Osteoblast (primary cell): ENCODE results near the gene TIMELESS. TPM values are rescaled to one million over a fixed set of nuclear protein-coding genes. Genes with fewer than 3 reads are reported as not detected.

Source experiments
- DNase-seq: peaks from one replicate; pipeline ENCODE4 v3.0.0; 2011; ENCODE audit warnings: low spot score, mixed read lengths; ENCODE audit not compliant: insufficient read length; ENCODE audit errors: missing footprints
- H2AFZ ChIP-seq: 2 replicates; pipeline ENCODE4 v1.6.0; 2011; ENCODE audit warnings: mild to moderate bottlenecking, low read length
- H3K27ac ChIP-seq: 2 replicates; pipeline ENCODE4 v1.5.1; 2011; ENCODE audit warnings: mild to moderate bottlenecking, low read depth, low read length, moderate library complexity
- H3K27me3 ChIP-seq: 2 replicates; pipeline ENCODE4 v1.6.0; 2012; ENCODE audit warnings: mild to moderate bottlenecking, control low read depth, inconsistent platforms, low read length, moderate library complexity; ENCODE audit not compliant: insufficient read depth
- H3K36me3 ChIP-seq: 2 replicates; pipeline ENCODE4 v1.5.1; 2011; ENCODE audit warnings: mild to moderate bottlenecking, low read length, control low read depth, moderate library complexity; ENCODE audit not compliant: insufficient read depth
- H3K4me1 ChIP-seq: 2 replicates; pipeline ENCODE4 v1.5.1; 2011; ENCODE audit warnings: mild to moderate bottlenecking, low read length, control low read depth, moderate library complexity; ENCODE audit not compliant: insufficient read depth
- H3K4me2 ChIP-seq: 2 replicates; pipeline ENCODE4 v1.6.0; 2011; ENCODE audit warnings: mild to moderate bottlenecking, low read length; ENCODE audit not compliant: insufficient read depth
- H3K4me3 ChIP-seq: fragments of 200-600 bp; sonication (generic); 3 replicates; pipeline ENCODE4 v1.5.1; 2012; ENCODE audit warnings: mild to moderate bottlenecking, low read length, inconsistent platforms; ENCODE audit not compliant: insufficient read depth
- H3K79me2 ChIP-seq: 2 replicates; pipeline ENCODE4 v1.6.0; 2012; ENCODE audit warnings: mild to moderate bottlenecking, low read length, control low read depth, inconsistent platforms; ENCODE audit not compliant: insufficient read depth
- H3K9me3 ChIP-seq: 2 replicates; pipeline ENCODE4 v1.5.1; 2011; ENCODE audit warnings: low read depth, low read length, control low read depth
- H4K20me1 ChIP-seq: 2 replicates; pipeline ENCODE4 v1.6.0; 2012; ENCODE audit warnings: mild to moderate bottlenecking, low read length, control low read depth; ENCODE audit not compliant: insufficient read depth
- total RNA-seq: library from RNA; depleted of rRNA; stranded (reverse); fragments of >200 nt; gene quantifications from 2 replicates; pipeline ENCODE4 v1.2.3, GENCODE V29; 2012
- TF ChIP-seq, protein P1 (sequence below): IDR thresholded peaks from 2 replicates; pipeline ENCODE4 v1.5.1; 2011; ENCODE audit warnings: mild to moderate bottlenecking, low read depth, low read length, moderate library complexity; ENCODE audit errors: extremely low read depth

The TIMELESS gene
- total RNA-seq, 1 donor = 4.7 TPM

DNA sequence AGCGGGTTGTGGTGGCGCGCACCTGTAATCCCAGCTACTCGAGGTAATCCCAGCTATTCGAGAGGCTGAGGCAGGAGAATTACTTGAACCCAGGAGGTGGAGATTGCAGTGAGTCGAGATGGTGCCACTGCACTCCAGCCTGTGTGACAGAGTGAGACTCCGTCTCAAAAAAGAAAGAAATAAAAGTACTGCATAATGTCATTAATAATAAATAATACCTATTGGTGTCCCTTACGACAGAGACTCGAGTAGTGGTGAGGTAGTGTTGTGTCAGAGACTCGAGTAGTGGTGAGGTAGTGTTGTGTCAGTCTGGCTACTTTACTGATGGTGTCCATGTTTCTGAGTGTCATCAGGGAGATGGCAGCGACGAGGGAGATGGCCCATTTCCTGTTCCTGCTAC, 37.5 kb upstream of the TIMELESS start:
- Histone ChIP-seq H3K27me3 (peaks cover 42% of the 10 kb centered on the region), H3K4me3 (no peak overlapping the region), H3K4me2 (no peak overlapping the region), H3K4me1 (peaks cover 9% of the 10 kb centered on the region), H3K36me3 (no peaks in the 10 kb centered on the region), H2AFZ (no peak overlapping the region), H4K20me1 (no peaks in the 10 kb centered on the region), H3K79me2 (no peaks in the 10 kb centered on the region), H3K9me3 (no peaks in the 10 kb centered on the region), H3K27ac (no peak overlapping the region)
- DNase-seq = no peak
- TF ChIP-seq, protein P1, sequence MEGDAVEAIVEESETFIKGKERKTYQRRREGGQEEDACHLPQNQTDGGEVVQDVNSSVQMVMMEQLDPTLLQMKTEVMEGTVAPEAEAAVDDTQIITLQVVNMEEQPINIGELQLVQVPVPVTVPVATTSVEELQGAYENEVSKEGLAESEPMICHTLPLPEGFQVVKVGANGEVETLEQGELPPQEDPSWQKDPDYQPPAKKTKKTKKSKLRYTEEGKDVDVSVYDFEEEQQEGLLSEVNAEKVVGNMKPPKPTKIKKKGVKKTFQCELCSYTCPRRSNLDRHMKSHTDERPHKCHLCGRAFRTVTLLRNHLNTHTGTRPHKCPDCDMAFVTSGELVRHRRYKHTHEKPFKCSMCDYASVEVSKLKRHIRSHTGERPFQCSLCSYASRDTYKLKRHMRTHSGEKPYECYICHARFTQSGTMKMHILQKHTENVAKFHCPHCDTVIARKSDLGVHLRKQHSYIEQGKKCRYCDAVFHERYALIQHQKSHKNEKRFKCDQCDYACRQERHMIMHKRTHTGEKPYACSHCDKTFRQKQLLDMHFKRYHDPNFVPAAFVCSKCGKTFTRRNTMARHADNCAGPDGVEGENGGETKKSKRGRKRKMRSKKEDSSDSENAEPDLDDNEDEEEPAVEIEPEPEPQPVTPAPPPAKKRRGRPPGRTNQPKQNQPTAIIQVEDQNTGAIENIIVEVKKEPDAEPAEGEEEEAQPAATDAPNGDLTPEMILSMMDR = no peak

DNA sequence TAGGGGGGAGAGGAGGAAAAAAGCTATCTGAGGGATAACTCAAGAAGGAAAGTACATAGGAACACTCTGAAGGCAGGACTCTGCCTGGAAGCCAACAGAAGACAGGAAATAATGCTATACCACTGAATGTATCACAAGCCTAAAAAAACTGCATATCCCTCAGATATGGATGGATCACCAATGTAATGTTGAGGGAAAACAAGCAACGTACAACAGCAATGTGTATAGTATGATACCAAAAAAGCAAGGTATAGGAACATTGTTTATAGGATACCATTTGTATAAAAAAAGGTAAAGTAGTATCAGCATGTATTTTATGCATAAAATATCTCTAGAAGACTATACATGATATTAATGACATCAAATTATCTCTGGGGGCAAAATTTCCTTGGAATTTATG, 35.3 kb upstream of the TIMELESS start:
- no peaks in the 10 kb centered on the region for H3K79me2 ChIP-seq
- peaks cover 23% of the 10 kb centered on the region for H3K27me3 ChIP-seq
- H3K9me3 ChIP-seq = no peaks in the 10 kb centered on the region
- H3K36me3 ChIP-seq = no peaks in the 10 kb centered on the region
- DNase-seq = no peak
- H3K4me3 ChIP-seq = no peak overlapping the region
- no peak overlapping the region for H3K4me2 ChIP-seq
- H4K20me1 ChIP-seq = peaks cover 4% of the 10 kb centered on the region
- TF ChIP-seq, protein P1 = no peak
- H3K27ac ChIP-seq = no peak overlapping the region
- H2AFZ ChIP-seq = no peak overlapping the region
- peaks cover 9% of the 10 kb centered on the region for H3K4me1 ChIP-seq

DNA sequence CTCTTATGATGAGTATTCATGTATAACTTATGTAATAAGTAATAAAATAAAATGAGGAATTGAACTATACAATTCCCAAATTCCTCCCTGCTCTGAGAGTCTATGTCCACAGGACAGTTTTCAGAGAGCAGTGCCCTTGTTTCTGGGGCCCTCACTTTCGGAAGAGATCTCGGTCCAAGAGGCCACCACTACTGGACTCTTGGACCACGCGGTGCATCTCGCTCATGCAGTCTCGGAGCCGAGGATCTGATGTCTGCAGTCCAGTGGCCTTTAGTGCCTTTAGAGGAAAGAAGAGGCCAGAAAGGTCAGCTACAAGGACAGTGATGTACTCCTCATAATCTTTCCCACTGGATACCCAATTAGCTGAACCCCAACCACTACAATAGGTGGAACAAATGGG, 30.4 kb upstream of the TIMELESS start:
- Histone ChIP-seq H3K27me3 (no peaks in the 10 kb centered on the region), H3K4me1 (no peaks in the 10 kb centered on the region), H3K9me3 (no peaks in the 10 kb centered on the region), H2AFZ (no peak overlapping the region), H3K27ac (no peak overlapping the region), H3K4me3 (no peak overlapping the region), H3K79me2 (no peaks in the 10 kb centered on the region), H4K20me1 (peaks cover 4% of the 10 kb centered on the region), H3K4me2 (no peak overlapping the region), H3K36me3 (no peaks in the 10 kb centered on the region)
- no peak for DNase-seq
- TF ChIP-seq, protein P1 = no peak

DNA sequence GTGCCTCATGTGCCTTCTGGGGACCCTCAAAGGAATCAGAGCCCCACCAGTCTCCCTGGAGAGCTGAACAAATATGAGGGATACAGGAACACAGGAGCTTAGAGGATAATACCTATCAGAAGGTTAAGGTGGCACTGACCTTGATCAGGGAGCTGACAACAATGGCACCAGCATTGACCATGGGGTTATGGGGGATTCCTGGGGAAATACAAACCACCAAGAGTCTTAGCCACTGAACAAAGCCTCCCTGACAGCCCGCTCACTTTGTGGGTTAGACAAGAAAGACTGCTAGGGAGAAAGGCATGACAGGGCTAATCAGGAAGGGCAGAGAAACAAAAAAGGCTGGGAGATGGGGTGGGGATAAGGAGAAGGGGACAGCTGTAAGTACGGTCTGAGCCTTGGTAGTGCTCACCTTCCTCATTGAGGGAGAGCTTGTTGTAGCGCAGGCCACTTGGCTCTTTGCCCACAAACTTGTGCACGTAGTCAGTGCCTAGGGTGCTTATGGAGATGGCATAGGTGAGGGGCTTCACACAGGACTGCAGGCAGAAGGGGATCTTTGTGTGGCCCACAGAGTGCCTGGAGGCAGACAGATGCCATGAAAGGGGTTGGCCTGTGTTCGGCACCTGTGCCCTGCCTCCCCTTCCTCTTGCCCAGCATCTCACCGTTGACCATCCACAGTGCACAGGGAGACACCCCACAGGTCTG, 28.4 kb upstream of the TIMELESS start:
- Histone ChIP-seq H3K27ac (no peak overlapping the region), H3K9me3 (no peaks in the 10 kb centered on the region), H3K4me3 (no peak overlapping the region), H3K36me3 (peaks cover 2% of the 10 kb centered on the region), H3K79me2 (no peaks in the 10 kb centered on the region), H4K20me1 (peaks cover 4% of the 10 kb centered on the region), H2AFZ (no peak overlapping the region), H3K27me3 (no peaks in the 10 kb centered on the region), H3K4me1 (no peaks in the 10 kb centered on the region), H3K4me2 (no peak overlapping the region)
- DNase-seq = no peak
- TF ChIP-seq, protein P1 = no peak
